HUDEP-2 (cell line): ENCODE results near the gene ZAR1.

Source experiments
- DNase-seq, 76 experiments: peaks; one replicate each; lab custom pipeline; 2025; ENCODE audit not compliant: unreplicated experiment in 76 of 76; lab: John Stamatoyannopoulos, UW

The ZAR1 gene

GRCh38 chr4:48484494-48485168 lies 5.4 kb upstream of the ZAR1 start:
- DNase-seq = peak in 5 of 76 experiments; percentile 1 to 18 (median 13)

- DNase-seq = no peak
Measured at GRCh38 chr4:48489683-48490011, 405 bp upstream of the ZAR1 start.

- DNase-seq = peak in 3 of 76 experiments; percentile 1 to 22 (median 7)
Measured at GRCh38 chr4:48490680-48491513, 845 bp downstream of the ZAR1 start.

- DNase-seq = no peak
Measured at GRCh38 chr4:48491514-48492176, 1.6 kb downstream of the ZAR1 start.

GRCh38 chr4:48493452-48494100 lies 3.5 kb downstream of the ZAR1 start:
- DNase-seq = no peak

GRCh38 chr4:48495941-48496340 lies 5.9 kb downstream of the ZAR1 start:
- DNase-seq = peak in 45 of 76 experiments; percentile 2 to 62 (median 24)

GRCh38 chr4:48498895-48499294 lies 8.8 kb downstream of the ZAR1 start:
- DNase-seq = no peak

- no peak for DNase-seq
Measured at GRCh38 chr4:48499551-48500066, 9.6 kb downstream of the ZAR1 start.

- no peak for DNase-seq
Measured at GRCh38 chr4:48503233-48504025, 13.4 kb downstream of the ZAR1 start.

- no peak for DNase-seq
Measured at GRCh38 chr4:48504026-48504330, 13.9 kb downstream of the ZAR1 start.

GRCh38 chr4:48504352-48504751 lies 14.3 kb downstream of the ZAR1 start:
- DNase-seq = no peak

- no peak for DNase-seq
Measured at GRCh38 chr4:48506716-48507115, 16.7 kb downstream of the ZAR1 start.

GRCh38 chr4:48509543-48509942 lies 19.5 kb downstream of the ZAR1 start:
- no peak for DNase-seq

- DNase-seq = no peak
Measured at GRCh38 chr4:48518143-48518542, 28.1 kb downstream of the ZAR1 start.

GRCh38 chr4:48526406-48526805 lies 36.4 kb downstream of the ZAR1 start:
- DNase-seq = peak in 1 of 76 experiments; percentile 7

- DNase-seq = no peak
Measured at GRCh38 chr4:48538358-48538757, 48.3 kb downstream of the ZAR1 start.

- no peak for DNase-seq
Measured at GRCh38 chr4:48539597-48539996, 49.5 kb downstream of the ZAR1 start.

- DNase-seq = no peak
Measured at GRCh38 chr4:48542888-48543287, 52.8 kb downstream of the ZAR1 start.

- no peak for DNase-seq
Measured at GRCh38 chr4:48543796-48544195, 53.7 kb downstream of the ZAR1 start.
